GM19324 (cell line): ENCODE data around the gene CDCP1.
"Not testable (repeated sequence)": the region's sequence is repeated elsewhere in the genome, so short reads cannot be mapped to it uniquely, and the experiment has no call there.

ENCODE experiments used
- ATAC-seq: cut with Tn5 transposase; IDR thresholded peaks from one replicate; pipeline ENCODE4 v1.9.1; 2021; ENCODE audit warnings: mild to moderate bottlenecking, moderate library complexity; ENCODE audit not compliant: unreplicated experiment, low FRiP score

CDCP1 gene

GRCh38 chr3:45088543-45089358 lies 57.4 kb downstream of the CDCP1 start:
- ATAC-seq, result no peak

- ATAC-seq, result no peak
These were observed 59.0 kb downstream of the CDCP1 start for GRCh38 chr3:45087155-45087554.

- ATAC-seq, result no peak
These were observed 61.1 kb downstream of the CDCP1 start for GRCh38 chr3:45084820-45085816.

GRCh38 chr3:45084361-45084760 lies 61.8 kb downstream of the CDCP1 start:
- ATAC-seq, result no peak

GRCh38 chr3:45083023-45083422 lies 63.2 kb downstream of the CDCP1 start:
- ATAC-seq, result no peak

GRCh38 chr3:45082142-45082538 lies 64.0 kb downstream of the CDCP1 start:
- no peak for ATAC-seq

- ATAC-seq, result no peak
These were observed 64.6 kb downstream of the CDCP1 start for GRCh38 chr3:45081506-45082141.

- ATAC-seq, result no peak
These were observed 65.4 kb downstream of the CDCP1 start for GRCh38 chr3:45080824-45081223.

- ATAC-seq, result no peak
These were observed 66.5 kb downstream of the CDCP1 start for GRCh38 chr3:45079715-45080114.

GRCh38 chr3:45078910-45079522 lies 67.2 kb downstream of the CDCP1 start:
- no peak for ATAC-seq

- ATAC-seq, result not testable (repeated sequence)
These were observed 67.9 kb downstream of the CDCP1 start for GRCh38 chr3:45078256-45078655.

GRCh38 chr3:45075821-45076625 lies 70.2 kb downstream of the CDCP1 start:
- ATAC-seq, result no peak

- ATAC-seq, result no peak
These were observed 75.1 kb downstream of the CDCP1 start for GRCh38 chr3:45071075-45071474.

GRCh38 chr3:45067941-45068340 lies 78.2 kb downstream of the CDCP1 start:
- ATAC-seq, result no peak

GRCh38 chr3:45067486-45067885 lies 78.7 kb downstream of the CDCP1 start:
- ATAC-seq, result no peak

GRCh38 chr3:45066109-45066801 lies 79.9 kb downstream of the CDCP1 start:
- ATAC-seq, result no peak

GRCh38 chr3:45065373-45065720 lies 80.8 kb downstream of the CDCP1 start:
- ATAC-seq, result no peak

- no peak for ATAC-seq
These were observed 81.4 kb downstream of the CDCP1 start for GRCh38 chr3:45064512-45065372.
